MCF 10A (cell line): ENCODE data around the gene NFX1. TPM values are rescaled to one million over a fixed set of nuclear protein-coding genes. Genes with fewer than 3 reads are reported as not detected.

Source experiments
- BruUV-seq: library from RNA; stranded (reverse); fragments of 400-500 nt; replicated peaks from 2 replicates; lab custom pipeline; 2021; lab: Mats Ljungman, UMichigan
- CTCF ChIA-PET: fragments of 300-600 bp; sonication (Branson Sonifier 250); formaldehyde crosslinking; extraction: SDS; loops from one replicate; lab custom pipeline; 2021; ENCODE audit warnings: antibody characterized with exemption, inconsistent platforms; lab: Yijun Ruan, JAX
- POLR2A ChIA-PET: fragments of 300-600, 350-650 bp; sonication (Branson Sonifier 250); formaldehyde crosslinking; extraction: SDS; loops from one replicate; lab custom pipeline; 2020; ENCODE audit warnings: antibody characterized with exemption, inconsistent platforms; lab: Yijun Ruan, JAX
- DNase-seq: peaks from one replicate; pipeline ENCODE4 v3.0.0-alpha.2; 2018; ENCODE audit not compliant: unreplicated experiment
- H3K27ac Mint-ChIP-seq: one replicate; pipeline ENCODE4 v1.8.0; 2022; ENCODE audit warnings: mild to moderate bottlenecking, low read depth, mixed read lengths; ENCODE audit not compliant: unreplicated experiment
- H3K27me3 Mint-ChIP-seq: one replicate; pipeline ENCODE4 v1.8.0; 2022; ENCODE audit warnings: mixed read lengths; ENCODE audit not compliant: insufficient read depth, unreplicated experiment
- H3K36me3 Mint-ChIP-seq: one replicate; pipeline ENCODE4 v1.8.0; 2022; ENCODE audit warnings: mild to moderate bottlenecking, moderate library complexity, mixed read lengths; ENCODE audit not compliant: insufficient read depth, unreplicated experiment
- H3K4me1 Mint-ChIP-seq: one replicate; pipeline ENCODE4 v1.8.0; 2022; ENCODE audit warnings: mixed read lengths; ENCODE audit not compliant: insufficient read depth, unreplicated experiment
- H3K4me3 Mint-ChIP-seq: one replicate; pipeline ENCODE4 v1.8.0; 2022; ENCODE audit warnings: mild to moderate bottlenecking, moderate library complexity, mixed read lengths; ENCODE audit not compliant: unreplicated experiment
- H3K9me3 Mint-ChIP-seq: one replicate; pipeline ENCODE4 v1.8.0; 2022; ENCODE audit warnings: mixed read lengths; ENCODE audit not compliant: unreplicated experiment
- intact Hi-C: fragments of 100-400 bp; cut with micrococcal nuclease; formaldehyde crosslinking; loops from 2 replicates; pipeline ENCODE4 v1.14.1; 2022
- total RNA-seq: library from RNA; stranded (reverse); gene quantifications from 2 replicates; pipeline ENCODE4 v1.2.3, GENCODE V29; 2022
- TF ChIP-seq, protein P1 (sequence below): fragments of 200-600 bp; IDR thresholded peaks from one replicate; pipeline ENCODE4 v1.8.0; 2022; ENCODE audit warnings: antibody characterized with exemption, mild to moderate bottlenecking; ENCODE audit not compliant: unreplicated experiment

The NFX1 gene
- total RNA-seq, 1 experiment from 2014 or later = 78.5 TPM

DNA sequence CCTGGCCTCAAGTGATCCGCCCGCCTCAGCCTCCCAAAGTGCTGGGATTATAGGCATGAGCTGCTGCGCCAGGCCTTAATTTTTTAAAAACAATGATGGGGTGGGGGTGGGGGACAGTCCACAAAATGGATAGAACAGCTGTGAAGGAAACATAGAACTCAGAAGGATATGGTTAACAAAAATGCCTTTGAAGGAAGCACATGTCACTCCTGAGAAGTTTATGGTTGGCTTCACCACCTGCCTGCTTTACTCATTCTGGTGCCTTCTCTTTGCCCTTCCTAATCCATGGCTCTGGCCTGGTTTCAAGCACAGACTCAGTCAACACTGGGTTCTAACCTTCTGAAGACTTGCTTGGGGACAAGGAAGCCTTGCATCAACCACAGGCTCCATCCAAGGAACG lies 36.1 kb upstream of the NFX1 start:
- H3K36me3 Mint-ChIP-seq = peaks cover 95% of the 10 kb centered on the region
- POLR2A ChIA-PET = interaction anchor here (0.6 to 13.7 kb wide), 6 partner anchors 10 to 155 kb away, joined by 3 to 259 read pairs (median 6); partner anchors contain the start of genes BAG1, CHMP5, NFX1 and SPINK4
- CTCF ChIA-PET = interaction anchor here (0.6 kb wide), 1 partner anchor 138 kb away, joined by 3 read pairs; no protein-coding TSS in a partner anchor
- H3K27me3 Mint-ChIP-seq = no peaks in the 10 kb centered on the region
- no peak for DNase-seq
- H3K27ac Mint-ChIP-seq = no peak overlapping the region
- TF ChIP-seq, protein P1, sequence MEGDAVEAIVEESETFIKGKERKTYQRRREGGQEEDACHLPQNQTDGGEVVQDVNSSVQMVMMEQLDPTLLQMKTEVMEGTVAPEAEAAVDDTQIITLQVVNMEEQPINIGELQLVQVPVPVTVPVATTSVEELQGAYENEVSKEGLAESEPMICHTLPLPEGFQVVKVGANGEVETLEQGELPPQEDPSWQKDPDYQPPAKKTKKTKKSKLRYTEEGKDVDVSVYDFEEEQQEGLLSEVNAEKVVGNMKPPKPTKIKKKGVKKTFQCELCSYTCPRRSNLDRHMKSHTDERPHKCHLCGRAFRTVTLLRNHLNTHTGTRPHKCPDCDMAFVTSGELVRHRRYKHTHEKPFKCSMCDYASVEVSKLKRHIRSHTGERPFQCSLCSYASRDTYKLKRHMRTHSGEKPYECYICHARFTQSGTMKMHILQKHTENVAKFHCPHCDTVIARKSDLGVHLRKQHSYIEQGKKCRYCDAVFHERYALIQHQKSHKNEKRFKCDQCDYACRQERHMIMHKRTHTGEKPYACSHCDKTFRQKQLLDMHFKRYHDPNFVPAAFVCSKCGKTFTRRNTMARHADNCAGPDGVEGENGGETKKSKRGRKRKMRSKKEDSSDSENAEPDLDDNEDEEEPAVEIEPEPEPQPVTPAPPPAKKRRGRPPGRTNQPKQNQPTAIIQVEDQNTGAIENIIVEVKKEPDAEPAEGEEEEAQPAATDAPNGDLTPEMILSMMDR = no peak
- peaks cover 40% of the 10 kb centered on the region for H3K4me1 Mint-ChIP-seq
- H3K9me3 Mint-ChIP-seq = no peaks in the 10 kb centered on the region
- no peak overlapping the region for H3K4me3 Mint-ChIP-seq
- intact Hi-C loops = no loop called here
- no TSS peak for BruUV-seq

DNA sequence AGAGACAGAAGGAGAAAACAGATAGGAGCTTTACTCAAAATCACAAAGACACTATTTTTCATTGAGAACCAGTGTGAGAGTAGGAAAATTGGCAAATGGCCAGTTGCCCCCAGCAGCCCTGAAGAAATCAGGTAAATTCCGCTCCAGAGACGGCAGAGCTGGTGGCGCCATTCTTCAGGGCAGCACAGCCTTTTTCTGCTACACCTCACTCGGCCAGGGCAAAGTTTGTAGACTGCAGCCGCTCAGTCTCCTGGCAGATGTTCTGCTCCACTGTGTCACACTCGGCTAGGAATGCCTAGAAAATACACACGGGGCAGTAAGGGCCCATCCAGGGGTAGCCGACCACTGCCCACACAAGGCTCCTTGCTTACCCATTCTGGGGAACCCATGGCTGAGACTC lies 35.3 kb upstream of the NFX1 start:
- BruUV-seq = no TSS peak
- Mint-ChIP-seq H3K9me3 (no peaks in the 10 kb centered on the region), H3K36me3 (peaks cover 96% of the 10 kb centered on the region), H3K27me3 (no peaks in the 10 kb centered on the region), H3K4me3 (no peak overlapping the region), H3K4me1 (peaks cover 35% of the 10 kb centered on the region), H3K27ac (no peak overlapping the region)
- TF ChIP-seq, protein P1 = no peak
- ChIA-PET POLR2A (interaction anchor here (1.1 to 13.7 kb wide), 3 partner anchors 9 to 35 kb away, joined by 5 to 259 read pairs (median 94); partner anchors contain the start of genes BAG1, CHMP5, NFX1 and SPINK4), CTCF (interaction anchor here (0.5 to 0.6 kb wide), 2 partner anchors 8 to 215 kb away, joined by 3 read pairs; no protein-coding TSS in a partner anchor)
- DNase-seq = no peak
- intact Hi-C loops = no loop called here

DNA sequence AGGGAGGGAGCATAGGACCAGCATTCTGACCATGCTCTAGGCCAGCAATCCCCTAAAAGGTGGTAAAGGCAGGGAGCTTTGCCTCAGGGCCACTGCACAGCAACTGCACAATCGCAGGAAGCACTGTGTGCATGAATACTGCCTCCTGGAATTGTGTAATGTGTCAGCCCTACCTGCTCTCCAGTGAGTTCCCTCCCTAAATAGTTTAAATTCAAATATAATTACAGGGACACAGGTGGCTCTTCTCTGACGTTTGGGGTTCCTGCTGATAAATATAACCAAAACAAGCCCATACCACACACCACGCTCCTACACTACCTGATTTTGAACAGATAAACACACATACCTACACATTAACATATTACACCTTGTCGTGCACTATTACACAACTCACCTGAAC lies 34.8 kb upstream of the NFX1 start:
- no peaks in the 10 kb centered on the region for H3K9me3 Mint-ChIP-seq
- peaks cover 35% of the 10 kb centered on the region for H3K4me1 Mint-ChIP-seq
- H3K27ac Mint-ChIP-seq = peak overlapping the region; percentile 39
- no peak for DNase-seq
- no TSS peak for BruUV-seq
- ChIA-PET POLR2A (interaction anchor here (7.0 to 13.7 kb wide), 2 partner anchors 8 to 19 kb away, joined by 94 to 259 read pairs; partner anchors contain the start of genes BAG1, CHMP5 and SPINK4), CTCF (interaction anchor here (0.5 to 0.6 kb wide), 3 partner anchors 32 to 942 kb away, joined by 3 to 4 read pairs (median 3); no protein-coding TSS in a partner anchor)
- intact Hi-C loops = no loop called here
- peaks cover 96% of the 10 kb centered on the region for H3K36me3 Mint-ChIP-seq
- TF ChIP-seq, protein P1 = no peak
- H3K27me3 Mint-ChIP-seq = no peaks in the 10 kb centered on the region
- H3K4me3 Mint-ChIP-seq = no peak overlapping the region

GRCh38 chr9:33256236-33256635 lies 34.1 kb upstream of the NFX1 start:
- H3K36me3 Mint-ChIP-seq = peaks cover 96% of the 10 kb centered on the region
- POLR2A ChIA-PET = interaction anchor here (7.0 to 13.7 kb wide), 2 partner anchors 8 to 20 kb away, joined by 94 to 259 read pairs; partner anchors contain the start of genes BAG1, CHMP5 and SPINK4
- intact Hi-C loops = no loop called here
- no peak overlapping the region for H3K4me3 Mint-ChIP-seq
- BruUV-seq = no TSS peak
- peaks cover 29% of the 10 kb centered on the region for H3K4me1 Mint-ChIP-seq
- CTCF ChIA-PET = interaction anchor here (0.5 kb wide), 1 partner anchor 18 kb away, joined by 3 read pairs; no protein-coding TSS in a partner anchor
- no peaks in the 10 kb centered on the region for H3K9me3 Mint-ChIP-seq
- TF ChIP-seq, protein P1 = no peak
- no peaks in the 10 kb centered on the region for H3K27me3 Mint-ChIP-seq
- DNase-seq = no peak
- H3K27ac Mint-ChIP-seq = no peak overlapping the region
